ENCODE measurements around the gene FBXW11. TPM values are rescaled to one million over a fixed set of nuclear protein-coding genes. Genes with fewer than 3 reads are reported as not detected.

The FBXW11 gene
- total RNA-seq, 1 experiment from 2014 or later, result 85.3 TPM

DNA sequence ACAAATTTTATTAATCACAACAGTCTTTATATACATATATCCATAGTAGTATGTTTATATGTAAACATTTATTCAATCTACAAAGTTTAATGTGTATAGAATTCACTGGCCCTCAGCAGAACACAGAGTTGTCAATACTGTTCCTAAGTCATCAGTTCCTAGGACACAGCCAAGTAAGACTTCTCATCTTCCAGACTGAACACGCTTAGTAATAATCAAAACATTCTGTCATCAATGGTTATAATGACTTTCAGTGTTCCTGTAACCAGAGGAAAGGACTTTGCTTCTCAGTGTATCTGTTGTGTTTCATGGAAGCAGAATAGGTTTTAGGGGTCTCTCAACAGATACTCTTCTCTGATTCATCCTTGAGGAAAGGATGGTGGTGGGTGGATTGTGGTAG lies 138.7 kb downstream of the FBXW11 start:
- H3K36me3 Mint-ChIP-seq (ENCODE audit: insufficient read depth in 1 of 3, low read depth in 3 of 3), result peaks cover 7 to 78% (median 57%) of the 10 kb centered on the region in 3 experiments; a peak in 5 of 7 replicates
- no peak overlapping the region for H3K4me3 Mint-ChIP-seq
- no peak for DNase-seq
- Histone ChIP-seq H2BK5ac (ENCODE audit: insufficient read length, low read length) (no peak overlapping the region), H2BK12ac (ENCODE audit: insufficient read length, low read depth, low read length) (no peak overlapping the region), H4K91ac (ENCODE audit: insufficient read length, low read depth, low read length) (no peak overlapping the region), H3K4me2 (ENCODE audit: insufficient read depth, insufficient read length, low read length) (no peak overlapping the region), H3K9me3 (ENCODE audit: control insufficient read depth, low read depth, low read length) (no peaks in the 10 kb centered on the region), H4K8ac (replicated peaks; ENCODE audit: insufficient read length, low read depth, low read length) (no peak overlapping the region), H3K18ac (ENCODE audit: insufficient read length, low read depth, low read length) (no peak overlapping the region), H3K14ac (ENCODE audit: insufficient read depth, low read length) (no peak overlapping the region), H3K9ac (ENCODE audit: extremely low read depth, insufficient read length, low read length) (no peak overlapping the region), H3K23ac (ENCODE audit: insufficient read length, low read depth, low read length) (no peak overlapping the region), H2BK15ac (ENCODE audit: low read depth, low read length) (no peak overlapping the region), H3K79me1 (ENCODE audit: insufficient read depth, low read depth, low read length, poor library complexity, severe bottlenecking) (no peaks in the 10 kb centered on the region), H2AK5ac (ENCODE audit: insufficient read length, low read length) (no peak overlapping the region), H3K79me2 (ENCODE audit: insufficient read depth, low read length) (no peaks in the 10 kb centered on the region), H2AFZ (ENCODE audit: low read length) (no peak overlapping the region), H3K23me2 (ENCODE audit: insufficient read length, low read depth, low read length, poor library complexity, severe bottlenecking) (no peaks in the 10 kb centered on the region), H3K4me1 (ENCODE audit: insufficient read depth, low read length) (no peaks in the 10 kb centered on the region), H2BK20ac (ENCODE audit: low read depth, low read length, poor library complexity, severe bottlenecking) (no peak overlapping the region), H3K4ac (ENCODE audit: low read depth, low read length) (no peak overlapping the region), H2BK120ac (ENCODE audit: low read depth, low read length, poor library complexity, severe bottlenecking) (no peak overlapping the region), H3K27me3 (ENCODE audit: insufficient read depth, low read length) (no peaks in the 10 kb centered on the region), H4K5ac (ENCODE audit: insufficient read length, low read depth, low read length) (no peak overlapping the region), H4K20me1 (ENCODE audit: control insufficient read depth, insufficient read depth, insufficient read length) (no peaks in the 10 kb centered on the region), H3T11ph (ENCODE audit: low read length) (no peak overlapping the region), H3K56ac (ENCODE audit: insufficient read length, low read depth, low read length) (no peak overlapping the region), H3K27ac (ENCODE audit: insufficient read length, low read depth, low read length) (no peak overlapping the region)
- no peaks in the 10 kb centered on the region for H3K27me3 Mint-ChIP-seq (ENCODE audit: low read depth)
- TF ChIP-seq, protein P1, sequence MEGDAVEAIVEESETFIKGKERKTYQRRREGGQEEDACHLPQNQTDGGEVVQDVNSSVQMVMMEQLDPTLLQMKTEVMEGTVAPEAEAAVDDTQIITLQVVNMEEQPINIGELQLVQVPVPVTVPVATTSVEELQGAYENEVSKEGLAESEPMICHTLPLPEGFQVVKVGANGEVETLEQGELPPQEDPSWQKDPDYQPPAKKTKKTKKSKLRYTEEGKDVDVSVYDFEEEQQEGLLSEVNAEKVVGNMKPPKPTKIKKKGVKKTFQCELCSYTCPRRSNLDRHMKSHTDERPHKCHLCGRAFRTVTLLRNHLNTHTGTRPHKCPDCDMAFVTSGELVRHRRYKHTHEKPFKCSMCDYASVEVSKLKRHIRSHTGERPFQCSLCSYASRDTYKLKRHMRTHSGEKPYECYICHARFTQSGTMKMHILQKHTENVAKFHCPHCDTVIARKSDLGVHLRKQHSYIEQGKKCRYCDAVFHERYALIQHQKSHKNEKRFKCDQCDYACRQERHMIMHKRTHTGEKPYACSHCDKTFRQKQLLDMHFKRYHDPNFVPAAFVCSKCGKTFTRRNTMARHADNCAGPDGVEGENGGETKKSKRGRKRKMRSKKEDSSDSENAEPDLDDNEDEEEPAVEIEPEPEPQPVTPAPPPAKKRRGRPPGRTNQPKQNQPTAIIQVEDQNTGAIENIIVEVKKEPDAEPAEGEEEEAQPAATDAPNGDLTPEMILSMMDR (conservative IDR thresholded peaks at IDR 0.05), result no peak
- no peak overlapping the region for H3K27ac Mint-ChIP-seq
- WGBS (ENCODE audit: extremely low coverage, insufficient read length, low lambda C conversion rate), result no CpG with 5 or more reads among the region's 1 CpG
- no peaks in the 10 kb centered on the region for H3K4me1 Mint-ChIP-seq
- no peaks in the 10 kb centered on the region for H3K9me3 Mint-ChIP-seq
